ENCODE measurements around the gene HENMT1. TPM values are rescaled to one million over a fixed set of nuclear protein-coding genes. Genes with fewer than 3 reads are reported as not detected.

HENMT1 gene
- total RNA-seq, 4 donors from 2014 or later: 2.5 to 3.6 (median 2.9) TPM

GRCh38 chr1:108701176-108701849 is 40.4 kb upstream of the HENMT1 start:
- H3K4me3 ChIP-seq: no peak overlapping the region
- no peak for ATAC-seq
- no peak overlapping the region for H3K27ac ChIP-seq
- H3K36me3 ChIP-seq: peaks cover 27 to 61% of the 10 kb centered on the region in 2 donors
- H3K27me3 ChIP-seq: no peaks in the 10 kb centered on the region
- no peaks in the 10 kb centered on the region for H3K9me3 ChIP-seq
- TF ChIP-seq POLR2AphosphoS5 (IDR thresholded peaks at IDR 0.05) (no peak), CTCF (IDR thresholded peaks at IDR 0.05) (no peak), POLR2A (IDR thresholded peaks at IDR 0.05) (no peak), EP300 (IDR thresholded peaks at IDR 0.05) (no peak)
- H3K4me1 ChIP-seq: peaks cover 0 to 6% (median 0%) of the 10 kb centered on the region in 3 donors
- 72 to 83% methylated on average over 5 of the region's 5 CpGs for WGBS, 2 donors (ENCODE audit: low coverage in 1 of 2)

- Histone ChIP-seq H3K4me1 (peaks cover 0 to 18% (median 7%) of the 10 kb centered on the region in 3 donors), H3K36me3 (peaks cover 27 to 70% of the 10 kb centered on the region in 2 donors), H3K27me3 (no peaks in the 10 kb centered on the region), H3K27ac (no peak overlapping the region), H3K9me3 (no peaks in the 10 kb centered on the region), H3K4me3 (no peak overlapping the region)
- 82 to 83% methylated on average over 14 to 22 of the region's 22 CpGs for WGBS, 2 donors (ENCODE audit: low coverage in 1 of 2)
- no peak for TF ChIP-seq CTCF (IDR thresholded peaks at IDR 0.05)
- no peak for TF ChIP-seq POLR2AphosphoS5 (IDR thresholded peaks at IDR 0.05)
- TF ChIP-seq EP300 (IDR thresholded peaks at IDR 0.05): no peak
- no peak for TF ChIP-seq POLR2A (IDR thresholded peaks at IDR 0.05)
- ATAC-seq: no peak
These were observed 38.8 kb upstream of the HENMT1 start for GRCh38 chr1:108699375-108700332.

GRCh38 chr1:108695535-108695934 is 34.6 kb upstream of the HENMT1 start:
- TF ChIP-seq EP300 (IDR thresholded peaks at IDR 0.05) (no peak), POLR2A (IDR thresholded peaks at IDR 0.05) (no peak), CTCF (IDR thresholded peaks at IDR 0.05) (no peak), POLR2AphosphoS5 (IDR thresholded peaks at IDR 0.05) (no peak)
- Histone ChIP-seq H3K9me3 (no peaks in the 10 kb centered on the region), H3K27ac (no peak overlapping the region), H3K27me3 (no peaks in the 10 kb centered on the region), H3K36me3 (peaks cover 27 to 52% of the 10 kb centered on the region in 2 donors), H3K4me3 (no peak overlapping the region), H3K4me1 (peaks cover 4 to 40% (median 14%) of the 10 kb centered on the region in 3 donors)
- 61 to 66% methylated on average over 5 of the region's 5 CpGs for WGBS, 2 donors (ENCODE audit: low coverage in 1 of 2)
- ATAC-seq: no peak

GRCh38 chr1:108692724-108693655 is 32.1 kb upstream of the HENMT1 start:
- no peaks in the 10 kb centered on the region for H3K27me3 ChIP-seq
- no peaks in the 10 kb centered on the region for H3K9me3 ChIP-seq
- peak overlapping the region; percentile 96 to 99 (median 96) for H3K27ac ChIP-seq
- H3K4me3 ChIP-seq: peak overlapping the region; percentile 78 to 95
- peaks cover 4 to 40% (median 14%) of the 10 kb centered on the region in 3 donors for H3K4me1 ChIP-seq
- peaks cover 11 to 26% of the 10 kb centered on the region in 2 donors for H3K36me3 ChIP-seq
- TF ChIP-seq POLR2A (IDR thresholded peaks at IDR 0.05) (no peak), POLR2AphosphoS5 (IDR thresholded peaks at IDR 0.05) (no peak), CTCF (IDR thresholded peaks at IDR 0.05) (no peak), EP300 (IDR thresholded peaks at IDR 0.05) (no peak)
- 1% methylated on average over 13 to 16 of the region's 36 CpGs for WGBS, 2 donors (ENCODE audit: low coverage in 1 of 2)
- peak; percentile 60 for ATAC-seq
